ENCODE data around the gene GRK7. TPM values are rescaled to one million over a fixed set of nuclear protein-coding genes. Genes with fewer than 3 reads are reported as not detected.
"Not testable (repeated sequence)": the region's sequence is repeated elsewhere in the genome, so short reads cannot be mapped to it uniquely, and the experiment has no call there.

GRK7 gene
- total and polyA plus RNA-seq, 5 experiments from 2014 or later, result 0.42 to 0.44 TPM; not detected in 3

DNA sequence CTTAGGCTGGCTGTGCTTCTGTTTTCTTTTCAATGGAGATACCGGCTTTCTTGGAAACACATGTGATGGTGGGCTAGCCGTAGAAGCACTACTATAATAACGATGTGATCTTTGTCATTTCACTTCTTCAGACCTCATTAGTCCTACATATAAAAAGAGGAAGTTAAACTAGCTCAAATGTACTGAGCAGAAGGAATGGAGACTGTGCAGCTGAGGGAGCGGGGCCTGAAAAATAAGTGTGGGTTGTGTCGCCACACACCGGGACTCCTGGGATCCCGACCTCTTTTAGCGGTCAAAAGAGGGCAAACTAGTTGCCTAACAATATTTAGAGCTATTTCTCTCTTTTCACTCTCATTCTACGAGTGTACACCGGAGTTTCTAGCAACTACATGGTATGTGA is 26.1 kb upstream of the GRK7 start:
- peaks cover 0 to 1% (median 0%) of the 10 kb centered on the region in 5 donors for H3K27me3 Mint-ChIP-seq
- DNase-seq (no peak), ATAC-seq (no peak)
- peak overlapping the region in 1 of 10 donors; percentile 54 for H3K4me3 Mint-ChIP-seq
- H3K9me3 Mint-ChIP-seq, result no peaks in the 10 kb centered on the region
- POLR2A ChIA-PET, result interaction anchor here (1.0 to 3.6 kb wide), 4 partner anchors 61 to 140 kb away, joined by 4 to 44 read pairs (median 7); partner anchors contain the start of gene ATP1B3
- H3K4me1 Mint-ChIP-seq, result peaks cover 6 to 35% (median 30%) of the 10 kb centered on the region in 4 donors
- peaks cover 0 to 10% (median 0%) of the 10 kb centered on the region in 3 donors for H3K36me3 Mint-ChIP-seq
- peak overlapping the region; percentile 8 to 97 (median 60) for H3K27ac Mint-ChIP-seq

DNA sequence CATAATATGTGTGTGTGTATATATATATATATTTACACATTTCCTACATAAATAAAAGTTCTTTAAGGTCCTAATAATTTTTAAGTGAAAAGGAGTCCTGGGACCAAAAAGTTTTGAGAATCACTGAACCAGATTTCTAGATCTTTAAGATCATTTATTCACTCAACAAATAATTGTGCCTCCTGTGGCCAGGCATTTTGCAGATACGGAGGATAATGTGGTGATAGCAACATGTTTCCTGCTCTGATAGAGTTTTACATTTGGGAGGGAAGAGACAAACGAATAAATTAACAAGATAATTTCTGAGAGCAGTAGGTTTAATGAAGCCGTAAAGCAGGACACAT is 25.6 kb upstream of the GRK7 start:
- no peak for DNase-seq
- peaks cover 0 to 15% (median 2%) of the 10 kb centered on the region in 3 donors for H3K36me3 Mint-ChIP-seq
- H3K9me3 Mint-ChIP-seq, result no peaks in the 10 kb centered on the region
- H3K4me1 Mint-ChIP-seq, result peaks cover 8 to 39% (median 35%) of the 10 kb centered on the region in 4 donors
- POLR2A ChIA-PET, result interaction anchor here (0.6 to 3.6 kb wide), 12 partner anchors 10 to 710 kb away, joined by 3 to 44 read pairs (median 6); partner anchors contain the start of gene ATP1B3
- peaks cover 0 to 1% (median 0%) of the 10 kb centered on the region in 5 donors for H3K27me3 Mint-ChIP-seq
- no peak for ATAC-seq
- peak overlapping the region; percentile 78 to 100 (median 96) for H3K4me3 Mint-ChIP-seq
- H3K27ac Mint-ChIP-seq, result peak overlapping the region; percentile 89 to 100 (median 96)

- Mint-ChIP-seq H3K4me3 (peak within 1 kb of the TSS; percentile 96 to 100 (median 98)), H3K4me1 (peaks cover 8 to 45% (median 39%) of the 10 kb centered on the region in 4 donors), H3K36me3 (peaks cover 0 to 20% (median 2%) of the 10 kb centered on the region in 3 donors), H3K9me3 (no peaks in the 10 kb centered on the region), H3K27me3 (no peaks in the 10 kb centered on the region), H3K27ac (peak within 1 kb of the TSS; percentile 97 to 100 (median 99))
- peak; percentile 91 to 98 (median 97) for DNase-seq
- peak; percentile 89 to 91 for ATAC-seq
- POLR2A ChIA-PET, result interaction anchor here (0.6 to 3.6 kb wide), 19 partner anchors 9 to 709 kb away, joined by 3 to 44 read pairs (median 5); partner anchors contain the start of genes ATP1B3 and PXYLP1
These were observed 25.0 kb upstream of the GRK7 start, which contains the start of gene RNF7 for GRCh38 chr3:141738022-141738890. RNF7 (plus strand) TSS chr3:141738298; CDS start chr3:141738342, 44 bp downstream.

DNA sequence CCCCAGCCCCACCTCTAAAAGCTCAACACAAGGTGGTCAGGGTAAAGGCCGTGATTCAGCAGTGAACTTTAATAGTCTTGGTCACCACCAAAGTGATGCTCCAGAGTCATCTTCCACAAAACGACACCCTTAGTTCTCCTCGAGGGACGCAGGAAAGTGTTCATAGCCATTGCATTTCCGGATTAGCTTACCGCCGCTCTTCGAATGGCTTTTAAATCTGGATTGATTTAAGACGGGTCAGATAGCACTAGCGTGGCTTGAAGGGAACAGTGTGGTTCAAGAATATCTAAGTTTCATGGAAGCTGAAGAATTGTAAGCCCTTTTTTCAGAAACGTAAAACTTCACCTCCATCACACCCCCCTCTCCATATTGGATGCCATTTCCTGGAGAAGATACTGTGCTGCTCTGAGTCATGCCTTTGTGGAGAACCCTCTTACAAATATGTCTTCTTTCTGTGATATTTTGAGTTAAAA is 24.3 kb upstream of the GRK7 start:
- H3K27me3 Mint-ChIP-seq, result no peaks in the 10 kb centered on the region
- H3K27ac Mint-ChIP-seq, result peak overlapping the region; percentile 97 to 100 (median 99)
- ATAC-seq (peak in 1 of 2 donors; percentile 10), DNase-seq (peak in 6 of 10 donors; percentile 1 to 45 (median 26))
- POLR2A ChIA-PET, result interaction anchor here (0.6 to 3.6 kb wide), 19 partner anchors 9 to 708 kb away, joined by 3 to 44 read pairs (median 4); partner anchors contain the start of genes ATP1B3 and PXYLP1
- H3K4me1 Mint-ChIP-seq, result peaks cover 8 to 48% (median 43%) of the 10 kb centered on the region in 4 donors
- peaks cover 0 to 23% (median 2%) of the 10 kb centered on the region in 3 donors for H3K36me3 Mint-ChIP-seq
- H3K9me3 Mint-ChIP-seq, result no peaks in the 10 kb centered on the region
- peak overlapping the region; percentile 96 to 100 (median 98) for H3K4me3 Mint-ChIP-seq

- DNase-seq, result no peak
- H3K27ac Mint-ChIP-seq, result peak overlapping the region in 7 of 10 donors; percentile 31 to 100 (median 98)
- H3K36me3 Mint-ChIP-seq, result peaks cover 0 to 30% (median 2%) of the 10 kb centered on the region in 3 donors
- no peak for ATAC-seq
- peak overlapping the region; percentile 96 to 100 (median 98) for H3K4me3 Mint-ChIP-seq
- peaks cover 15 to 56% (median 50%) of the 10 kb centered on the region in 4 donors for H3K4me1 Mint-ChIP-seq
- no peaks in the 10 kb centered on the region for H3K27me3 Mint-ChIP-seq
- POLR2A ChIA-PET, result interaction anchor here (0.9 to 3.6 kb wide), 5 partner anchors 58 to 473 kb away, joined by 3 to 44 read pairs (median 4); no protein-coding TSS in a partner anchor
- no peaks in the 10 kb centered on the region for H3K9me3 Mint-ChIP-seq
These were observed 23.5 kb upstream of the GRK7 start for GRCh38 chr3:141739731-141740130.

- ATAC-seq (no peak), DNase-seq (no peak)
- peak overlapping the region; percentile 96 to 100 (median 98) for H3K4me3 Mint-ChIP-seq
- no peaks in the 10 kb centered on the region for H3K9me3 Mint-ChIP-seq
- POLR2A ChIA-PET, result interaction anchor here (0.7 to 0.9 kb wide), 2 partner anchors 104 to 539 kb away, joined by 4 read pairs; no protein-coding TSS in a partner anchor
- peaks cover 0 to 35% (median 2%) of the 10 kb centered on the region in 3 donors for H3K36me3 Mint-ChIP-seq
- H3K27me3 Mint-ChIP-seq, result no peaks in the 10 kb centered on the region
- H3K4me1 Mint-ChIP-seq, result peaks cover 15 to 62% (median 52%) of the 10 kb centered on the region in 4 donors
- H3K27ac Mint-ChIP-seq, result peak overlapping the region in 7 of 10 donors; percentile 14 to 97 (median 57)
These were observed 22.9 kb upstream of the GRK7 start for GRCh38 chr3:141740349-141740748.

DNA sequence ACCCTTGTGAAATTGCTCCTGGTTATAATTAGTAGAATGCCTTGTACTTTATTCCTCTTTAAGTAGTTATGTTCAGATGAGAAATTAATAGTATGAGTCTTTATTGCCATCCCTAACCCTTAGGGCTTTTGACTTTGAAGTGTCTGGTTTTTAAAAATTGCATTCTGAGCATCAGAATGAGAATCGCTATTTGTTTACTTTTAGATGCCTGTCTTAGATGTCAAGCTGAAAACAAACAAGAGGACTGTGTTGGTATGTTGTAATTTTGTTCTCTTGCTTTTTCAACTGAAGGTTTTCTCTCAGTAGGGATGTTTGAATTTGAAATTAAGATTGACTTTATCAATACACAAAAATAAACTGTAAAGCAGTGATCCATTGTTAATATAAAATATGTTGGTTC is 19.9 kb upstream of the GRK7 start:
- peaks cover 13 to 55% (median 52%) of the 10 kb centered on the region in 4 donors for H3K4me1 Mint-ChIP-seq
- ATAC-seq (no peak), DNase-seq (no peak)
- no peaks in the 10 kb centered on the region for H3K27me3 Mint-ChIP-seq
- H3K36me3 Mint-ChIP-seq, result peaks cover 0 to 62% (median 2%) of the 10 kb centered on the region in 3 donors
- POLR2A ChIA-PET, result no interaction called here
- peak overlapping the region in 6 of 10 donors; percentile 16 to 51 (median 39) for H3K27ac Mint-ChIP-seq
- H3K9me3 Mint-ChIP-seq, result no peaks in the 10 kb centered on the region
- peak overlapping the region in 4 of 10 donors; percentile 7 to 98 (median 16) for H3K4me3 Mint-ChIP-seq

- POLR2A ChIA-PET, result interaction anchor here (1.1 kb wide), 1 partner anchor 9 kb away, joined by 4 read pairs; the partner anchor contains the start of gene RNF7
- ATAC-seq (peak in 1 of 2 donors; percentile 30), DNase-seq (no peak)
- Mint-ChIP-seq H3K36me3 (peaks cover 0 to 75% (median 6%) of the 10 kb centered on the region in 3 donors), H3K27ac (peak overlapping the region in 5 of 10 donors; percentile 21 to 68 (median 35)), H3K4me1 (peaks cover 9 to 32% (median 28%) of the 10 kb centered on the region in 4 donors), H3K9me3 (no peaks in the 10 kb centered on the region), H3K4me3 (no peak overlapping the region), H3K27me3 (no peaks in the 10 kb centered on the region)
These were observed 16.2 kb upstream of the GRK7 start for GRCh38 chr3:141746962-141747361.

GRCh38 chr3:141753399-141753798 is 9.8 kb upstream of the GRK7 start:
- H3K36me3 Mint-ChIP-seq, result peaks cover 0 to 22% (median 4%) of the 10 kb centered on the region in 3 donors
- H3K4me1 Mint-ChIP-seq, result peaks cover 0 to 4% (median 0%) of the 10 kb centered on the region in 4 donors
- peak overlapping the region in 1 of 10 donors; percentile 47 for H3K27ac Mint-ChIP-seq
- POLR2A ChIA-PET, result interaction anchor here (0.5 kb wide), 1 partner anchor 81 kb away, joined by 4 read pairs; no protein-coding TSS in a partner anchor
- DNase-seq (no peak), ATAC-seq (no peak)
- no peaks in the 10 kb centered on the region for H3K27me3 Mint-ChIP-seq
- H3K9me3 Mint-ChIP-seq, result no peaks in the 10 kb centered on the region
- no peak overlapping the region for H3K4me3 Mint-ChIP-seq

- Mint-ChIP-seq H3K9me3 (no peaks in the 10 kb centered on the region), H3K27me3 (no peaks in the 10 kb centered on the region), H3K4me1 (peaks cover 0 to 4% (median 0%) of the 10 kb centered on the region in 4 donors), H3K36me3 (peaks cover 0 to 16% (median 4%) of the 10 kb centered on the region in 3 donors), H3K27ac (peak overlapping the region in 3 of 10 donors; percentile 26 to 52 (median 43)), H3K4me3 (no peak overlapping the region)
- ATAC-seq (no peak), DNase-seq (no peak)
- POLR2A ChIA-PET, result interaction anchor here (2.4 kb wide), 1 partner anchor 43 kb away, joined by 10 read pairs; no protein-coding TSS in a partner anchor
These were observed 9.2 kb upstream of the GRK7 start for GRCh38 chr3:141754032-141754431.

DNA sequence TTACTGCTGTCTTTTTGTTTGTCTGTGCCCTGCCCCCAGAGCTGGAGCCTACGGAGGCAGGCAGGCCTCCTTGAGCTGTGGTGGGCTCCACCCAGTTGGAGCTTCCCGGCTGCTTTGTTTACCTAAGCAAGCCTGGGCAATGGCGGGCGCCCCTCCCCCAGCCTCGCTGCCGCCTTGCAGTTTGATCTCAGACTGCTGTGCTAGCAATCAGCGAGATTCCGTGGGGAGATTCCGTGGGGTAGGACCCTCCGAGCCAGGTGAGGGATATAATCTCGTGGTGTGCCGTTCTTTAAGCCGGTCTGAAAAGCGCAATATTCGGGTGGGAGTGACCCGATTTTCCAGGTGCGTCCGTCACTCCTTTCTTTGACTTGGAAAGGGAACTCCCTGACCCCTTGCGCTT is 656 bp upstream of the GRK7 start:
- H3K4me3 Mint-ChIP-seq, H3K27ac Mint-ChIP-seq, H3K4me1 Mint-ChIP-seq, H3K27me3 Mint-ChIP-seq, H3K9me3 Mint-ChIP-seq, DNase-seq, ATAC-seq, H3K36me3 Mint-ChIP-seq, POLR2A ChIA-PET: not testable (repeated sequence)

DNA sequence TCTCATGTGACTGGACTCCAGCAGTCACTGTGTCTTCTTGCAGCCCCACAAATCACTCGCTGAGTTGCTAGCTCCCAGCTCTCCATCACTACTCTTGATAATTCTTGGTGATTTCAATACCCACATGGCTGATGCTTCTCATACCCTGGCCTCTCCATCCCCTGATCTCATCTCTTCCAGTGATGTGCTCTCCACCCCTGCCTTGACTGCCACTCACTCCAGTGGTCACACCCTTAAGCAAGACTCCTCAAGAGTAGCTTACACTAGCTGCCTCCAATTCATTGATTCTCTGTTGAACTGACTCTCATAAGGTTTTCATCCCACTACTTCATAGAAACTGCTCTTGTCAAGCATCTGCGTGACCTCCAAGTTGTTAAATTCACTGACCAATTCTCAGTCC is 837 bp downstream of the GRK7 start:
- no peaks in the 10 kb centered on the region for H3K9me3 Mint-ChIP-seq
- no peak overlapping the region for H3K27ac Mint-ChIP-seq
- ATAC-seq, result no peak
- peaks cover 0 to 4% (median 0%) of the 10 kb centered on the region in 3 donors for H3K36me3 Mint-ChIP-seq
- no peaks in the 10 kb centered on the region for H3K27me3 Mint-ChIP-seq
- H3K4me3 Mint-ChIP-seq, result no peak overlapping the region
- POLR2A ChIA-PET, result no interaction called here
- DNase-seq, result no peak
- H3K4me1 Mint-ChIP-seq, result peaks cover 0 to 7% (median 0%) of the 10 kb centered on the region in 4 donors

All from naive thymus-derived CD8-positive, alpha-beta T cell (primary cell).